Ishikawa (cell line): ENCODE measurements around the gene HINT2.

ENCODE experiments used
- CEBPB ChIP-seq: IDR thresholded peaks from 2 replicates; pipeline ENCODE4 v1.6.1; 2012
- CREB1 ChIP-seq: IDR thresholded peaks from 2 replicates; pipeline ENCODE4 v1.6.1; 2012; ENCODE audit warnings: low read depth
- EGR1 ChIP-seq: IDR thresholded peaks from 2 replicates; pipeline ENCODE4 v1.6.1; 2012
- EP300 ChIP-seq: IDR thresholded peaks from 2 replicates; pipeline ENCODE4 v1.6.1; 2012; ENCODE audit warnings: borderline replicate concordance
- FOXM1 ChIP-seq: IDR thresholded peaks from 2 replicates; pipeline ENCODE4 v1.6.1; 2012; ENCODE audit warnings: low read depth, borderline replicate concordance
- MAX ChIP-seq: IDR thresholded peaks from 2 replicates; pipeline ENCODE4 v1.6.1; 2012
- NFIC ChIP-seq: IDR thresholded peaks from 2 replicates; pipeline ENCODE4 v1.6.1; 2012
- RAD21 ChIP-seq: IDR thresholded peaks from 2 replicates; pipeline ENCODE4 v1.6.1; 2012; ENCODE audit warnings: low read depth
- TAF1 ChIP-seq: IDR thresholded peaks from 2 replicates; pipeline ENCODE4 v1.6.1; 2012; ENCODE audit warnings: low read depth, mild to moderate bottlenecking
- TCF12 ChIP-seq: IDR thresholded peaks from 2 replicates; pipeline ENCODE4 v1.6.1; 2012; ENCODE audit warnings: low read depth
- USF1 ChIP-seq: IDR thresholded peaks from 2 replicates; pipeline ENCODE4 v1.6.1; 2012
- YY1 ChIP-seq: IDR thresholded peaks from 2 replicates; pipeline ENCODE4 v1.6.1; 2012; ENCODE audit warnings: low read depth
- ZBTB7A ChIP-seq: IDR thresholded peaks from 2 replicates; pipeline ENCODE4 v1.6.1; 2012; ENCODE audit warnings: low read depth
- TF ChIP-seq, protein P1 (sequence below): IDR thresholded peaks from 2 replicates; pipeline ENCODE4 v1.6.1; 2012; ENCODE audit warnings: low read depth, mild to moderate bottlenecking

DNA sequence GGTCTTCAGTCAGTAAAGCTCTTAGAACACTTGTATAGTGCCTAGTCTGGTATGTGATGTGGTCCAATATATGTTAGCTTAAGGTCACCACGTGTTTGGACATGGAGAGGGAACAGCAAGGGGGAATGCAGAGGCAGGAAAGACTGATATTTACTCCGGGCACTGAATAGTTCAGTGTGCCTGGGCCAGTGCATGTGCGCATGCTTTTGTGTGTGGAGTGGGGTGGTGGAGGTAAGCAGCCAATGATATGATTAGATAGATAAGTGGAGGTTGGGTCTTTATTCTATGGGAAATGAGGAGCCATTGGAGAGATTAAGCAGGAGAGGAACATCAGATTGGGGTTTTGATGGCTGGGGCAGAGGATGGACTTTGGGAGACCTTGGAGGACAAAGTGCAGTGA lies 41.4 kb upstream of the HINT2 start:
- TF ChIP-seq CEBPB (no peak), YY1 (no peak), MAX (no peak), EP300 (no peak), USF1 (no peak), TAF1 (no peak), RAD21 (no peak), CREB1 (no peak), EGR1 (no peak), ZBTB7A (no peak), TCF12 (no peak), NFIC (no peak), FOXM1 (no peak)
- TF ChIP-seq, protein P1, sequence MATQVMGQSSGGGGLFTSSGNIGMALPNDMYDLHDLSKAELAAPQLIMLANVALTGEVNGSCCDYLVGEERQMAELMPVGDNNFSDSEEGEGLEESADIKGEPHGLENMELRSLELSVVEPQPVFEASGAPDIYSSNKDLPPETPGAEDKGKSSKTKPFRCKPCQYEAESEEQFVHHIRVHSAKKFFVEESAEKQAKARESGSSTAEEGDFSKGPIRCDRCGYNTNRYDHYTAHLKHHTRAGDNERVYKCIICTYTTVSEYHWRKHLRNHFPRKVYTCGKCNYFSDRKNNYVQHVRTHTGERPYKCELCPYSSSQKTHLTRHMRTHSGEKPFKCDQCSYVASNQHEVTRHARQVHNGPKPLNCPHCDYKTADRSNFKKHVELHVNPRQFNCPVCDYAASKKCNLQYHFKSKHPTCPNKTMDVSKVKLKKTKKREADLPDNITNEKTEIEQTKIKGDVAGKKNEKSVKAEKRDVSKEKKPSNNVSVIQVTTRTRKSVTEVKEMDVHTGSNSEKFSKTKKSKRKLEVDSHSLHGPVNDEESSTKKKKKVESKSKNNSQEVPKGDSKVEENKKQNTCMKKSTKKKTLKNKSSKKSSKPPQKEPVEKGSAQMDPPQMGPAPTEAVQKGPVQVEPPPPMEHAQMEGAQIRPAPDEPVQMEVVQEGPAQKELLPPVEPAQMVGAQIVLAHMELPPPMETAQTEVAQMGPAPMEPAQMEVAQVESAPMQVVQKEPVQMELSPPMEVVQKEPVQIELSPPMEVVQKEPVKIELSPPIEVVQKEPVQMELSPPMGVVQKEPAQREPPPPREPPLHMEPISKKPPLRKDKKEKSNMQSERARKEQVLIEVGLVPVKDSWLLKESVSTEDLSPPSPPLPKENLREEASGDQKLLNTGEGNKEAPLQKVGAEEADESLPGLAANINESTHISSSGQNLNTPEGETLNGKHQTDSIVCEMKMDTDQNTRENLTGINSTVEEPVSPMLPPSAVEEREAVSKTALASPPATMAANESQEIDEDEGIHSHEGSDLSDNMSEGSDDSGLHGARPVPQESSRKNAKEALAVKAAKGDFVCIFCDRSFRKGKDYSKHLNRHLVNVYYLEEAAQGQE, result no peak
